B cell (primary cell): ENCODE measurements around the gene HSP90B1.

Source experiments
- EZH2 ChIP-seq: IDR thresholded peaks from 2 replicates; pipeline ENCODE4 v1.6.1; 2012; ENCODE audit warnings: borderline replicate concordance, low read depth, mild to moderate bottlenecking, moderate library complexity, low read length; ENCODE audit not compliant: insufficient read depth, poor library complexity, severe bottlenecking
- TF ChIP-seq, protein P1 (sequence below): fragments of 200-600 bp; IDR thresholded peaks from one replicate; pipeline ENCODE4 v1.8.0; 2022; ENCODE audit warnings: antibody characterized with exemption, mild to moderate bottlenecking

DNA sequence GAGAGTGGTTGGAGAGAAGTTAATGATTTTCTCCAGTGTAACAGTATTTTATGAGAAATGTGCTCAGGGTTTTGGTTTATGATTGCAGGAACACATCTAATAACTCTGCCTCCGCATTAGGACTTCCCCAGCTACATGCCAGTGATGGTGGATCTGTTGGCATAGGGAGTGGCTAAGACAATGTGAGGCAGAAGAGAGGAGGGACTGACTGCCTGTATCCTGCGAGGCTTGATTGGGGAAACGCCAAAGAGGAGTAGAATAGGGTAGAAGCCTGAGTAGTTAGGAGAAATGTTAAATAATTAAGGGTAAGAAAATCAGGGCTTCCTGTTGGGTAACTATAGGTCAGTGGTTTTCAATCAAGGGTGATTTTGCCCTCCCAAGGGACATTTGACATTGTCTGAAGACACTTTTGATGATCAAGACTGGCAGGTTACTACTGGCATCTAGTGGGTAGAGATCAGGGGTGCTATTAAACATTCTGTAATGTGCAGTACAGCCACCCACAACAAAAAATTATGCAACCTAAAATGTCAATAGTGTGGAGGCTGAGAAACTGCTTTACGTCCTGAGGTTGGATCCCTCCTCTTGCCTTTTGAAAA is 48.3 kb downstream of the HSP90B1 start:
- TF ChIP-seq, protein P1, sequence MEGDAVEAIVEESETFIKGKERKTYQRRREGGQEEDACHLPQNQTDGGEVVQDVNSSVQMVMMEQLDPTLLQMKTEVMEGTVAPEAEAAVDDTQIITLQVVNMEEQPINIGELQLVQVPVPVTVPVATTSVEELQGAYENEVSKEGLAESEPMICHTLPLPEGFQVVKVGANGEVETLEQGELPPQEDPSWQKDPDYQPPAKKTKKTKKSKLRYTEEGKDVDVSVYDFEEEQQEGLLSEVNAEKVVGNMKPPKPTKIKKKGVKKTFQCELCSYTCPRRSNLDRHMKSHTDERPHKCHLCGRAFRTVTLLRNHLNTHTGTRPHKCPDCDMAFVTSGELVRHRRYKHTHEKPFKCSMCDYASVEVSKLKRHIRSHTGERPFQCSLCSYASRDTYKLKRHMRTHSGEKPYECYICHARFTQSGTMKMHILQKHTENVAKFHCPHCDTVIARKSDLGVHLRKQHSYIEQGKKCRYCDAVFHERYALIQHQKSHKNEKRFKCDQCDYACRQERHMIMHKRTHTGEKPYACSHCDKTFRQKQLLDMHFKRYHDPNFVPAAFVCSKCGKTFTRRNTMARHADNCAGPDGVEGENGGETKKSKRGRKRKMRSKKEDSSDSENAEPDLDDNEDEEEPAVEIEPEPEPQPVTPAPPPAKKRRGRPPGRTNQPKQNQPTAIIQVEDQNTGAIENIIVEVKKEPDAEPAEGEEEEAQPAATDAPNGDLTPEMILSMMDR = no peak
- TF ChIP-seq EZH2 = no peak
